HFF-Myc (cell line): ENCODE measurements around the gene CALHM2.

Experiments used
- DNase-seq: peaks from one replicate; pipeline ENCODE4 v3.0.0-alpha.2; 2011; ENCODE audit warnings: low read depth; ENCODE audit errors: extremely low read depth
- H3K4me3 ChIP-seq: replicated peaks from 2 replicates; pipeline ENCODE4 v1.5.1; 2011; ENCODE audit warnings: low read depth, mild to moderate bottlenecking, control low read depth, low read length
- CTCF ChIP-seq: IDR thresholded peaks from 2 replicates; pipeline ENCODE4 v1.5.1; 2012; ENCODE audit warnings: mild to moderate bottlenecking, low read depth, low read length, control low read depth; ENCODE audit errors: missing control alignments

The CALHM2 gene

GRCh38 chr10:103475437-103475836, 23.3 kb upstream of the CALHM2 start:
- TF ChIP-seq CTCF = no peak
- H3K4me3 ChIP-seq = no peak overlapping the region
- DNase-seq = no peak

GRCh38 chr10:103474077-103474476, 21.9 kb upstream of the CALHM2 start:
- no peak for DNase-seq
- no peak for TF ChIP-seq CTCF
- no peak overlapping the region for H3K4me3 ChIP-seq

- TF ChIP-seq CTCF = no peak
- no peak overlapping the region for H3K4me3 ChIP-seq
- no peak for DNase-seq
Observed at GRCh38 chr10:103473261-103473671, 21.1 kb upstream of the CALHM2 start.

GRCh38 chr10:103472005-103472404, 19.8 kb upstream of the CALHM2 start:
- DNase-seq = no peak
- no peak overlapping the region for H3K4me3 ChIP-seq
- TF ChIP-seq CTCF = no peak

GRCh38 chr10:103470761-103471653, 18.8 kb upstream of the CALHM2 start:
- no peak for TF ChIP-seq CTCF
- no peak for DNase-seq
- no peak overlapping the region for H3K4me3 ChIP-seq

- H3K4me3 ChIP-seq = no peak overlapping the region
- no peak for TF ChIP-seq CTCF
- no peak for DNase-seq
Observed at GRCh38 chr10:103469201-103469600, 17.0 kb upstream of the CALHM2 start.

- TF ChIP-seq CTCF = no peak
- no peak overlapping the region for H3K4me3 ChIP-seq
- DNase-seq = no peak
Observed at GRCh38 chr10:103467406-103467805, 15.2 kb upstream of the CALHM2 start.
